ENCODE data around the gene TTC3. TPM values are rescaled to one million over a fixed set of nuclear protein-coding genes. Genes with fewer than 3 reads are reported as not detected.

TTC3 gene
- total and polyA plus RNA-seq, 9 of the 15 experiments (the other 6 are each of a cell fraction or from before 2014, with no cell fraction given) = 17.5 to 92.0 (median 59.5) TPM

DNA sequence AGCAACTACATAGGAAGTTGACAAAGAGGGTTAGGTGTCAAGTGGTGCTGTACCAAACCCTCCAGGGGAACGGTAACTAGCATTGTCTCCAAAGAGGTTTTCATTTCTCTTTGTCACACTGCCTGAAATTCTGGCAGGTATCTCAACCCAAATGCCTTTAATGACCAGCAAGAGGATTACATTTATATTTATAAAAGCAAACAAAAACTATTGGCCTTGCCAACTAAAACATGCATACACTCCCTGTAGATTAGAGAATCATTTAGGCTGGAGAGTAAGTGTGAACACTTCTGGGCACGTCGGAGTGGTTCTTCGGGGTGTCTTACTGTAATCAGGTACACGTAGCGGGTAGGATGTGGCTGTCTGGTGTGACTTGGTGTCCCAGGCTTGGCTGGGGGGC lies 109.2 kb downstream of the TTC3 start:
- ATAC-seq = no peak
- H3K27ac ChIP-seq (ENCODE audit: extremely low read depth, low read depth, low read length) = no peak overlapping the region
- no peak overlapping the region for H3K4me3 ChIP-seq
- H3K4me1 ChIP-seq (replicated peaks in 1 of 2; ENCODE audit: control insufficient read depth in 2 of 2, insufficient read depth in 2 of 2, low read length in 2 of 2) = no peaks in the 10 kb centered on the region
- no peaks in the 10 kb centered on the region for H3K79me2 ChIP-seq (ENCODE audit: control insufficient read depth, insufficient read depth, low read length)
- H2AFZ ChIP-seq (ENCODE audit: low read depth, low read length) = no peak overlapping the region
- TF ChIP-seq ZEB2 (IDR thresholded peaks at IDR 0.05) (no peak), ZNF586 (CRISPR knock-in tag; conservative IDR thresholded peaks at IDR 0.05) (no peak), ZNF324 (CRISPR knock-in tag; IDR thresholded peaks at IDR 0.05) (no peak), SPI1 (IDR thresholded peaks at IDR 0.05; ENCODE audit: borderline replicate concordance, low read depth, low read length) (no peak), REST (IDR thresholded peaks at IDR 0.05; ENCODE audit: borderline replicate concordance) (no peak), REST (CRISPR knock-in tag; IDR thresholded peaks at IDR 0.05; ENCODE audit: low read depth) (no peak), KDM5B (IDR thresholded peaks at IDR 0.05; ENCODE audit: insufficient replicate concordance, low read depth, low read length) (no peak), FUS (optimal IDR thresholded peaks at IDR 0.05; ENCODE audit: low read depth, low read length) (no peak), ATF1 (CRISPR knock-in tag; IDR thresholded peaks at IDR 0.05) (no peak), ATF1 (tag; IDR thresholded peaks at IDR 0.05) (no peak)
- TF ChIP-seq, protein P1, sequence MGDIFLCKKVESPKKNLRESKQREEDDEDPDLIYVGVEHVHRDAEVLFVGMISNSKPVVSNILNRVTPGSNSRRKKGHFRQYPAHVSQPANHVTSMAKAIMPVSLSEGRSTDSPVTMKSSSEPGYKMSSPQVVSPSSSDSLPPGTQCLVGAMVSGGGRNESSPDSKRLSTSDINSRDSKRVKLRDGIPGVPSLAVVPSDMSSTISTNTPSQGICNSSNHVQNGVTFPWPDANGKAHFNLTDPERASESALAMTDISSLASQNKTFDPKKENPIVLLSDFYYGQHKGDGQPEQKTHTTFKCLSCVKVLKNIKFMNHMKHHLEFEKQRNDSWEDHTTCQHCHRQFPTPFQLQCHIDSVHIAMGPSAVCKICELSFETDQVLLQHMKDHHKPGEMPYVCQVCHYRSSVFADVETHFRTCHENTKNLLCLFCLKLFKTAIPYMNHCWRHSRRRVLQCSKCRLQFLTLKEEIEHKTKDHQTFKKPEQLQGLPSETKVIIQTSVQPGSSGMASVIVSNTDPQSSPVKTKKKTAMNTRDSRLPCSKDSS (IDR thresholded peaks at IDR 0.05; ENCODE audit: low read depth, partially characterized antibody) = no peak
- H3K4me2 ChIP-seq (ENCODE audit: insufficient read depth, low read length) = no peak overlapping the region
- FAIRE-seq = no peak
- WGBS (ENCODE audit: insufficient coverage, low coverage, missing lambda C conversion rate) = 92% methylated on average over 6 of the region's 6 CpGs
- peaks cover 55% of the 10 kb centered on the region for H3K36me3 ChIP-seq (ENCODE audit: control insufficient read depth, insufficient read depth, low read length)
- ChIA-PET CTCF (ENCODE audit: low intra/inter-chr PET ratio) (interaction anchor here (0.6 kb wide), 1 partner anchor 74 kb away, joined by 3 read pairs; no protein-coding TSS in a partner anchor), POLR2A (no interaction called here)
- no peaks in the 10 kb centered on the region for H3K27me3 ChIP-seq (ENCODE audit: control insufficient read depth in 2 of 2, insufficient read depth in 2 of 2, low read length in 2 of 2)
- DNase-seq (ENCODE audit: extremely low read depth in 1 of 4, low spot score in 3 of 4) = no peak
- no peak overlapping the region for H3K9ac ChIP-seq (ENCODE audit: insufficient read depth in 1 of 2, low read depth in 2 of 2, low read length in 2 of 2)
- intact Hi-C loops (cut with micrococcal nuclease) = loop anchor here (10.0 kb wide), 1 partner anchor 463 kb away; no protein-coding TSS in a partner anchor
- H3K9me1 ChIP-seq (ENCODE audit: control insufficient read depth, insufficient read depth, low read length) = no peaks in the 10 kb centered on the region
- BruUV-seq (replicated peaks) = no TSS peak
- H3K9me3 ChIP-seq (replicated peaks; ENCODE audit: control insufficient read depth, insufficient read depth, low read depth, low read length) = no peaks in the 10 kb centered on the region
- in situ Hi-C loops (cut with MboI) = no loop called here
- H4K20me1 ChIP-seq (replicated peaks; ENCODE audit: control insufficient read depth, insufficient read depth, low read length) = no peaks in the 10 kb centered on the region
